Colon (tissue), 2 donors: ENCODE data around the gene NR1H4.
"Not testable (repeated sequence)": the region's sequence is repeated elsewhere in the genome, so short reads cannot be mapped to it uniquely, and the experiment has no call there.

Experiments used
- FAIRE-seq: peaks from 2 replicates; lab custom pipeline; 2012; peaks lifted over from hg19 to GRCh38; lab: Jason Lieb, UNC
- donor health status: control.
- donor health status: control.

Gene NR1H4

GRCh38 chr12:100567945-100568344 lies 94.3 kb downstream of the NR1H4 start:
- FAIRE-seq: no peak

DNA sequence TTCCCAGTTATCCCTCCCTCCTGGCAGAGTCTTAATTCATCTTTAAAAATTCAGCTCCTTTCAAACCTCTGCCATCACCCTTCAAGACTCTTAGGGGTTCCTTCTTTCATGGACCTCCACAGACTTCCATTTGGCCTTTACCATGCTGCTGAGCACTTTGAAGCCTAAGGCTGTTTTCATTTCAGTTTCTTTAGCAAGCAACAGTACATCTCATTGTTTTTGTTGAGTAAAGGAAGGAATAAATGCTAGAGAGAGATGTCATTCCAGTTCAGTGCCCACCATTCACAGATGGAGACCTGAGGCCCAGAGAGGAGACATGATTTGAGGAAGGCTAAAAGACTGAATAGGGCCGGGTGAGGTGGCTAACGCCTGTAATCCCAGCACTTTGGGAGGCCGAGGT lies 98.5 kb downstream of the NR1H4 start:
- FAIRE-seq: no peak

GRCh38 chr12:100573292-100574186 lies 99.9 kb downstream of the NR1H4 start, which contains the start of gene GAS2L3:
Gene GAS2L3 (plus strand): TSS chr12:100573684. CDS start chr12:100594905, 21,221 bp downstream.
- no peak for FAIRE-seq

DNA sequence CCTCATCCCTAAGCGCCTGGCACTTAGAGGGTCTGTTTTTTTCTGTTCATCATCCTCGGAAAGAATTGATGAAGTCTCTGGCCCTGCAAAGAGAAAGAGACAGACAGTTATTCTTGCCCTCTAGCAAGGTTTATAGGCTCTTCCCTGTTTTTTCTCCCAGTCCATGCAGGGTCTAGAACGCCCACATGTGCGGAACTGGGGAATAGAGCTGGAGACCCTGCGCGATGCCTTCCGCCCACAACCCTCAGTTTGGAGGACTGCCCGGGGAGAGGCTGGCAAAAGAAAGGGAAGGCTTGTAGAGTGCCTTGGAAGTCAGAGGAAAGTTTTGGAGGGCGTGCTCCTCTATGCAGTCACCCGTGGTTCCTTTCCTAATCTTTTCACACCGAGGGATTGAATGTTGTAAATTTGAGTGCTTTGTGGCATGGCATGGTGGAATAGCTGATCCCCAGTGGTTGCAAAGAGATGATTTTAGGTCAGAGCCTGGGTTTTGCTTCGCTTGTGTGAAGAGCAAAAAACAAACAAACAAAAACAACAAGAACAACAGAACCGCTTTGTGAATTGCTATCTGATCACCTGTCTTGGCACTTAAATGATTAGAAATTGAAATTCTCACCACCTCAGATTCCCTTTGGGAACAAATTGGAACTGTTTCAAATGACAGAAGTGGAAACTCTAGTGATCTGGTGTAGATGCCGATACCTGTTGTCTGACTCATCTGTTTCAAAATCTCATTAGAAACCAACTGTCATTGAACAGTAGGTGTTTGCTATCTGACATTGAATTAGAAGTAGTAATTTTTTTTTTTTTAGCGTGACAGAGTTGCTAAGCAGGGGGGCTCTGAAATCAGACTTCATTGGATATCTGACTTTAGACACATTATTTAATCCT lies 100.8 kb downstream of the NR1H4 start:
- no peak for FAIRE-seq

GRCh38 chr12:100576331-100577036 lies 102.8 kb downstream of the NR1H4 start:
- peak; percentile 64 for FAIRE-seq

DNA sequence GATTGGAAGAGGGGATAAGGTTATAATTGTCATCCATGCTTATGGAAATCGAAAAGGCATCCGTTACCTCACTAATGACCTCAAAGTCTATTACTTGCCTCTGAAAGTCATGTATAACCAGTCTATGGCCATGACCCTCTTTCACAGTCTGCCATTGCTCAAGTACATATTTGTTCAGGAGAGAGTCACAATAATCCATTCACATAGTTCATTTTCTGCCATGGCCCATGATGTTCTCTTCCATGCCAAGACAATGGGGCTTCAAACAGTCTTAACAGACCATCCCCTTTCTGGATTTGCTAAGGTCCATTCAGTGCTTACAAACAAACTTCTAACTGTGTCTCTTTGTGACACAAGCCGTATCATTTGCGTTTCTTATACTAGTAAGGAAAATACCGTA lies 105.3 kb downstream of the NR1H4 start:
- FAIRE-seq: no peak

DNA sequence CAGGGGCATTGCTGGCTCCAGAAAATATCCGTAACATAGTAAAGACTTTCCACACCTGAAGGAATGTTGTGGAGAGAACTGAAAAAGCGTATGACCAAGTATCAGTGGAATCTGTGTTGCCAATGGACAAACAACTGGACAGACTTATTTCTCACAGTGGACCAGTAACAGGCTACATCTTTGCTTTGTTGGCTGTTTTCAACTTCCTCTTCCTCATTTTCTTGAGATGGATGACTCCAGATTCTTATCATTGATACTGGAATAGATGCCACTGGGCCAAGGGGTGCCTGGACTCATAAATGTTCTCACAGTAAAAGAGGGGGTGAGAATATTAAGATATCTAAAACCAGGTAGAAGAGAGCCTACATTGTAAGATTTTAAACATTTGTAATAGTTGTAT lies 106.2 kb downstream of the NR1H4 start:
- no peak for FAIRE-seq

DNA sequence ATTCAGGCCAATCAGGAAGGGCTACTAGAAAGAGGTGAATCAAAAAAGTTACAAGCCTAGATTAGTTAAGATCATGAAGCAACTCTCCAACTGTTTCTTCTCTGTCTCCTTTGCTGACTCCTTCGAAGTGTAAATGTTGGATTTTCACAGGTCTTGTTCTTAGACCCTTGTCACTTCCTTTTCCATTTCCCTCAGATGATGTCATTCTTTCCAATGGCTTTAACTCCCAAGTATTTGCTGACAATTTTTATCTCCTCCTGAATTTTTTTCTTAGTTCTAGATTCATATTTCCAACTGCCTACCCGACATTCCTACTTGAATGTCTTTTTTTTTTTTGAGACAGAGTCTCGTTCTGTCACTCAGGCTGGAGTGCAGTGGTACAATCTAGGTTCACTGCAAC lies 110.6 kb downstream of the NR1H4 start:
- no peak for FAIRE-seq

DNA sequence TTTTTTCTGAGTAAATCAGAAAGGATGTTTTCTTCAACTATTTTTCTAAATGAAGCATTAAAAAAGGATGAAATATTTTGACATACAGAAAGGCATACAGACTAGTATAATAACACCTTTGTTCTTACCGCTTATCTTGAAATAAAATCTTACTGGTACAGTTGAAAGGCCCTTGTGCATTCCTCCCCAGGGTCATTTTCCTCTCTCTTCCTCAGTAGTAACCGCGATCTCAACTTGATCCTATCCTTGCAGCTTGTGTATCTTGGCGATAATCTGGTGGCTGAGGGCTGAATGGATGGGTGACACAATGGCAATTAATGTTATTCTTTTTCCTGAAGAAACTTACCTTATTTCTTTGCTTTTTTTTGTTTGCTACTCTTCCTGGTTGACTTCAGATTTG lies 118.3 kb downstream of the NR1H4 start:
- no peak for FAIRE-seq

- FAIRE-seq: no peak
Measured at GRCh38 chr12:100593490-100593889, 119.8 kb downstream of the NR1H4 start.

DNA sequence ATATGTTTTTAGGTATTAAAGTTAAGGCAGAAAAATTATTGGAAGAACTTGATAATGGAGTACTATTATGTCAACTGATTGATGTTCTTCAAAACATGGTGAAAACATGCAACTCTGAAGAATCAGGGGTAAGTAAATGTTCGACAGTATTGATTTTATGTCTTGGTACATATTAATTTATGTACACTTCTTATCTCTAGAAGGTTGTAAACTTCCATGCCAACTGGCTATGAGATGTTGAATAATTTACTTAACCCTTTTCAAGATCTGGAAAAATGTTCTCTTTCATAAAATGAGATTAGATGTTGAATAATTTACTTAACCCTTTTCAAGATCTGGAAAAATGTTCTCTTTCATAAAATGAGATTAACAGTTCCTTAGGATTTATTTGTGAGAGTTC lies 128.0 kb downstream of the NR1H4 start:
- FAIRE-seq: no peak

GRCh38 chr12:100602997-100603396 lies 129.3 kb downstream of the NR1H4 start:
- FAIRE-seq: not testable (repeated sequence)

DNA sequence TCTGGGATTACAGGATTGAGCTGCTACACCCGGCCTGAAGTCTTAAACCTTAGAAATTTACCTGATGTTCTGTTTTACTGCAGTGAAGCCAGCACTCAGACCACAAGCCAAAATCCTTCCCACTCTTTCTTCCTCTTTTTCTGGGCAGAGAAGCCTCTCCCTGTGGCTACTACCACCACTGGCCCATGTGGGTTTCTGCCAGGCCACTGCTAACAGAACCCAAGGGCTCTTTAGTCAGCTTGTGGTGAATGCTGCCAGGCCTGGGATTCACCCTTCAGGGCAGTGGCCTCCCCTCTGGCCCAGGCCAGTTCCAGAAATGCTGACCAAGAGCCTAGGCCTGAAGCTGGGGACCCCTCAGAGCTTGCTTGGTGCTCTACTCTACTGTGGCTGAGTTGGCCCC lies 135.1 kb downstream of the NR1H4 start:
- no peak for FAIRE-seq

- FAIRE-seq: no peak
Measured at GRCh38 chr12:100610666-100611430, 137.2 kb downstream of the NR1H4 start.

- peak; percentile 72 for FAIRE-seq
Measured at GRCh38 chr12:100612606-100613005, 138.9 kb downstream of the NR1H4 start.
